Measurements from ENCODE around the gene DMBT1. TPM values are rescaled to one million over a fixed set of nuclear protein-coding genes. Genes with fewer than 3 reads are reported as not detected.

DMBT1 gene
- total and polyA plus RNA-seq, 2 of the 4 experiments (the other 2 are of a cell fraction): under 0.01 TPM; not detected in 1

- no TSS peak for BruUV-seq (replicated peaks)
- Histone ChIP-seq H3K9ac (ENCODE audit: low read depth, low read length) (no peak overlapping the region), H2BK20ac (ENCODE audit: low read depth, low read length) (no peak overlapping the region), H2BK120ac (ENCODE audit: low read depth, low read length) (no peak overlapping the region), H3K4ac (ENCODE audit: low read depth, low read length) (no peak overlapping the region), H3K9me1 (ENCODE audit: insufficient read depth, low read length) (no peaks in the 10 kb centered on the region), H2BK15ac (ENCODE audit: low read depth, low read length) (no peak overlapping the region), H2BK5ac (ENCODE audit: low read depth, low read length, poor library complexity, severe bottlenecking) (no peak overlapping the region), H3K14ac (replicated peaks; ENCODE audit: low read depth, low read length) (no peak overlapping the region), H2AK5ac (ENCODE audit: low read depth, low read length) (no peak overlapping the region), H3K36me3 (ENCODE audit: control insufficient read depth, insufficient read depth, low read length) (peaks cover 19% of the 10 kb centered on the region), H4K8ac (ENCODE audit: low read depth in 2 of 2, low read length in 2 of 2) (no peak overlapping the region), H4K5ac (ENCODE audit: low read depth, low read length) (no peak overlapping the region), H3K27me3 (ENCODE audit: control insufficient read depth, insufficient read depth, low read length) (no peaks in the 10 kb centered on the region), H3K79me1 (ENCODE audit: low read depth in 1 of 2, low read length in 2 of 2) (no peaks in the 10 kb centered on the region), H2AK9ac (replicated peaks; ENCODE audit: low read depth, low read length, poor library complexity) (no peak overlapping the region), H3K23ac (ENCODE audit: low read depth, low read length) (no peak overlapping the region), H3K4me2 (ENCODE audit: low read depth, low read length) (no peak overlapping the region), H3K9me3 (ENCODE audit: control insufficient read depth, insufficient read depth, low read length) (no peaks in the 10 kb centered on the region), H2AFZ (replicated peaks; ENCODE audit: low read length, poor library complexity) (no peak overlapping the region), H4K91ac (ENCODE audit: insufficient read depth, low read depth, low read length) (no peak overlapping the region), H3K18ac (ENCODE audit: low read depth, low read length) (no peak overlapping the region), H3K4me3 (ENCODE audit: insufficient read depth, low read depth, low read length) (no peak overlapping the region), H3K27ac (ENCODE audit: insufficient read depth, low read length) (no peak overlapping the region), H3K56ac (ENCODE audit: extremely low read depth, insufficient read depth, low read length) (no peak overlapping the region), H3K4me1 (ENCODE audit: control insufficient read depth, insufficient read depth, low read length) (0 out of 2 replicates have a peak, but pooled peaks cover 2% of the 10 kb centered on the region), H4K20me1 (ENCODE audit: insufficient read depth, low read length) (no peaks in the 10 kb centered on the region)
- TF ChIP-seq CHD1 (IDR thresholded peaks at IDR 0.05; ENCODE audit: low read depth, low read length) (no peak), SMC3 (IDR thresholded peaks at IDR 0.05; ENCODE audit: low read depth, low read length) (no peak), USF2 (IDR thresholded peaks at IDR 0.05; ENCODE audit: low read depth, low read length) (no peak), BHLHE40 (IDR thresholded peaks at IDR 0.05; ENCODE audit: low read depth, low read length) (no peak), MAFK (IDR thresholded peaks at IDR 0.05; ENCODE audit: low read depth, low read length) (no peak), NFE2L2 (IDR thresholded peaks at IDR 0.05; ENCODE audit: low read depth, low read length) (no peak), RAD21 (IDR thresholded peaks at IDR 0.05; ENCODE audit: low read length) (no peak), MAZ (IDR thresholded peaks at IDR 0.05; ENCODE audit: borderline replicate concordance, low read depth, low read length) (no peak), ELK1 (IDR thresholded peaks at IDR 0.05; ENCODE audit: borderline replicate concordance, low read depth, low read length) (no peak), POLR2A (IDR thresholded peaks at IDR 0.05; ENCODE audit: low read depth, low read length) (no peak), RCOR1 (IDR thresholded peaks at IDR 0.05; ENCODE audit: insufficient replicate concordance, low read length) (no peak), FOS (IDR thresholded peaks at IDR 0.05; ENCODE audit: low read depth, low read length) (no peak), CEBPB (IDR thresholded peaks at IDR 0.05; ENCODE audit: low read depth, low read length) (no peak), CTCF (conservative IDR thresholded peaks at IDR 0.05; ENCODE audit: low read depth, low read length) (no peak), MXI1 (IDR thresholded peaks at IDR 0.05; ENCODE audit: borderline replicate concordance, low read depth, low read length) (no peak)
- 83% methylated on average over 1 of the region's 4 CpGs; no CpG with 5 or more reads in 1 of the 2 experiments for WGBS, 2 experiments (ENCODE audit: extremely low coverage in 2 of 2, insufficient read length in 1 of 2)
- ATAC-seq (ENCODE audit: low read depth) (no peak), DNase-seq (no peak)
- in situ Hi-C loops (cut with MboI; ENCODE audit: low sequenced_read_pairs): no loop called here
- ChIA-PET CTCF (interaction anchor here (0.6 kb wide), 1 partner anchor 69 kb away, joined by 3 read pairs; no protein-coding TSS in a partner anchor), POLR2A (ENCODE audit: unreplicated experiment) (no interaction called here)
- intact Hi-C loops (cut with micrococcal nuclease): no loop called here
- dilution Hi-C loops (cut with HindIII; ENCODE audit: low sequenced_read_pairs, unreplicated experiment): no loop called here
Observed at GRCh38 chr10:122516734-122517133, 43.8 kb upstream of the DMBT1 start.

All from IMR-90 (cell line).